IMR-90 (cell line): Measurements from ENCODE around the gene KCNT2. TPM values are rescaled to one million over a fixed set of nuclear protein-coding genes. Genes with fewer than 3 reads are reported as not detected.

Experiments
- ATAC-seq: fragments of 200-7000 bp; cut with Tn5 transposase; 2 replicates; pipeline ENCODE4 v1.9.1; 2020; ENCODE audit warnings: low read depth, mild to moderate bottlenecking, moderate library complexity
- BruUV-seq: library from RNA; stranded (reverse); fragments of 400-500 nt; replicated peaks from 2 replicates; lab custom pipeline; 2021; lab: Mats Ljungman, UMichigan
- CTCF ChIA-PET: fragments of 300-600 bp; formaldehyde crosslinking; extraction: SDS; loops from one replicate; lab custom pipeline; 2021; ENCODE audit warnings: antibody characterized with exemption; lab: Yijun Ruan, JAX
- POLR2A ChIA-PET: fragments of 300-600 bp; sonication (Branson Sonifier 250); formaldehyde crosslinking; loops from one replicate; lab custom pipeline; 2022; ENCODE audit warnings: antibody characterized with exemption; ENCODE audit not compliant: unreplicated experiment; lab: Charles Lee
- DNase-seq: peaks from one replicate; pipeline ENCODE4 v3.0.0; 2013
- H2AFZ ChIP-seq: replicated peaks from 2 replicates; pipeline ENCODE3; 2013; ENCODE audit warnings: low read length, mild to moderate bottlenecking; ENCODE audit not compliant: poor library complexity
- H2AK5ac ChIP-seq: 2 replicates; pipeline ENCODE4 v1.6.1; 2013; ENCODE audit warnings: low read depth, low read length, inconsistent platforms
- H2AK9ac ChIP-seq: replicated peaks from 2 replicates; pipeline ENCODE3; 2013; ENCODE audit warnings: mild to moderate bottlenecking, low read depth, low read length, moderate library complexity; ENCODE audit not compliant: poor library complexity
- H2BK120ac ChIP-seq: 2 replicates; pipeline ENCODE4 v1.6.1; 2013; ENCODE audit warnings: low read depth, low read length, inconsistent platforms
- H2BK15ac ChIP-seq: 3 replicates; pipeline ENCODE4 v1.6.1; 2013; ENCODE audit warnings: low read depth, low read length, inconsistent platforms
- H2BK20ac ChIP-seq: 2 replicates; pipeline ENCODE4 v1.6.1; 2013; ENCODE audit warnings: low read depth, mild to moderate bottlenecking, inconsistent platforms, low read length, moderate library complexity
- H2BK5ac ChIP-seq: 2 replicates; pipeline ENCODE4 v1.6.1; 2013; ENCODE audit warnings: mild to moderate bottlenecking, low read depth, low read length, inconsistent platforms; ENCODE audit not compliant: poor library complexity, severe bottlenecking
- H3K14ac ChIP-seq: replicated peaks from 2 replicates; pipeline ENCODE4 v1.6.1; 2013; ENCODE audit warnings: low read depth, low read length, inconsistent platforms
- H3K18ac ChIP-seq: 2 replicates; pipeline ENCODE4 v1.6.1; 2013; ENCODE audit warnings: low read depth, low read length, control low read depth
- H3K23ac ChIP-seq: 2 replicates; pipeline ENCODE4 v1.6.1; 2013; ENCODE audit warnings: low read depth, low read length, inconsistent platforms
- H3K27ac ChIP-seq: 2 replicates; pipeline ENCODE4 v1.5.1; 2013; ENCODE audit warnings: mild to moderate bottlenecking, control low read depth, low read length; ENCODE audit not compliant: insufficient read depth
- H3K27me3 ChIP-seq: 2 replicates; pipeline ENCODE4 v1.6.1; 2013; ENCODE audit warnings: low read length; ENCODE audit not compliant: control insufficient read depth, insufficient read depth
- H3K36me3 ChIP-seq: 2 replicates; pipeline ENCODE4 v1.6.1; 2013; ENCODE audit warnings: low read length, mixed read lengths; ENCODE audit not compliant: control insufficient read depth, insufficient read depth
- H3K4ac ChIP-seq: 2 replicates; pipeline ENCODE4 v1.6.1; 2013; ENCODE audit warnings: low read depth, low read length, inconsistent platforms
- H3K4me1 ChIP-seq: 2 replicates; pipeline ENCODE4 v1.6.1; 2013; ENCODE audit warnings: low read length, mixed read lengths; ENCODE audit not compliant: control insufficient read depth, insufficient read depth
- H3K4me2 ChIP-seq: 2 replicates; pipeline ENCODE4 v1.6.1; 2013; ENCODE audit warnings: low read depth, mild to moderate bottlenecking, control low read depth, low read length, moderate library complexity
- H3K4me3 ChIP-seq: 2 replicates; pipeline ENCODE4 v1.5.1; 2013; ENCODE audit warnings: low read depth, mild to moderate bottlenecking, control low read depth, low read length, moderate library complexity; ENCODE audit not compliant: insufficient read depth
- H3K56ac ChIP-seq: 2 replicates; pipeline ENCODE4 v1.6.1; 2013; ENCODE audit warnings: low read length, inconsistent platforms; ENCODE audit not compliant: insufficient read depth; ENCODE audit errors: extremely low read depth
- H3K79me1 ChIP-seq, 2 experiments: 2 replicates each; pipeline ENCODE4 v1.6.1; 2013; ENCODE audit warnings: low read length in 2 of 2, inconsistent platforms in 1 of 2, low read depth in 1 of 2
- H3K9ac ChIP-seq: 2 replicates; pipeline ENCODE4 v1.6.1; 2013; ENCODE audit warnings: low read depth, low read length, control low read depth
- H3K9me1 ChIP-seq: 2 replicates; pipeline ENCODE4 v1.6.1; 2013; ENCODE audit warnings: low read length, inconsistent platforms; ENCODE audit not compliant: insufficient read depth
- H3K9me3 ChIP-seq: 2 replicates; pipeline ENCODE4 v1.6.1; 2013; ENCODE audit warnings: low read length; ENCODE audit not compliant: control insufficient read depth, insufficient read depth
- H4K20me1 ChIP-seq: 2 replicates; pipeline ENCODE4 v1.6.1; 2013; ENCODE audit warnings: low read length, inconsistent platforms; ENCODE audit not compliant: insufficient read depth
- H4K5ac ChIP-seq: 2 replicates; pipeline ENCODE4 v1.6.1; 2013; ENCODE audit warnings: mild to moderate bottlenecking, low read depth, low read length, control low read depth
- H4K8ac ChIP-seq, 2 experiments: 2 replicates each; pipeline ENCODE4 v1.6.1; 2013; ENCODE audit warnings: low read depth in 2 of 2, low read length in 2 of 2, control low read depth in 1 of 2, inconsistent platforms in 1 of 2
- H4K91ac ChIP-seq: 2 replicates; pipeline ENCODE4 v1.6.1; 2013; ENCODE audit warnings: low read depth, low read length, inconsistent platforms; ENCODE audit not compliant: insufficient read depth
- USF2 ChIP-seq: fragments of 150-350 bp; IDR thresholded peaks from 2 replicates; pipeline ENCODE4 v1.6.1; 2017; ENCODE audit warnings: mild to moderate bottlenecking, antibody characterized with exemption, low read length, low read depth
- dilution Hi-C: fragments of 300-500 bp; cut with HindIII; formaldehyde crosslinking; loops from one replicate; pipeline ENCODE4 v1.14.3; 2018; ENCODE audit warnings: low sequenced_read_pairs; ENCODE audit not compliant: unreplicated experiment
- in situ Hi-C: fragments of 300-500 bp; cut with MboI; formaldehyde crosslinking; loops from 3 replicates; pipeline ENCODE4 v1.14.3; 2019; ENCODE audit warnings: low sequenced_read_pairs, inconsistent platforms, mixed read lengths
- intact Hi-C: fragments of 100-400 bp; cut with micrococcal nuclease; formaldehyde crosslinking; loops from 2 replicates; pipeline ENCODE4 v1.10.0; 2022
- polyA plus RNA-seq, 3 experiments: library from polyadenylated mRNA; depleted of rRNA; stranded (reverse); fragments of >200 nt; gene quantifications; 2 replicates each; pipeline ENCODE4 v1.2.3, GENCODE V29; 2012; ENCODE audit warnings: low replicate concordance in 1 of 3
- total RNA-seq: library from RNA; depleted of rRNA; stranded (reverse); fragments of >200 nt; gene quantifications from 2 replicates; pipeline ENCODE4 v1.2.3, GENCODE V29; 2012

Gene KCNT2
- total and polyA plus RNA-seq, 2 of the 4 experiments (the other 2 are of a cell fraction): 0.22 to 0.72 TPM

- CTCF ChIA-PET: interaction anchor here (0.9 kb wide), 1 partner anchor 11 kb away, joined by 3 read pairs; no protein-coding TSS in a partner anchor
- H3K18ac ChIP-seq: no peak overlapping the region
- no peak overlapping the region for H4K5ac ChIP-seq
- H2AFZ ChIP-seq: no peak overlapping the region
- no peak overlapping the region for H2BK120ac ChIP-seq
- no peak overlapping the region for H3K4me2 ChIP-seq
- BruUV-seq: no TSS peak
- H3K4ac ChIP-seq: no peak overlapping the region
- TF ChIP-seq USF2: no peak
- H3K4me1 ChIP-seq: 0 out of 2 replicates have a peak, but pooled peaks cover 3% of the 10 kb centered on the region
- POLR2A ChIA-PET: no interaction called here
- no peak overlapping the region for H2BK5ac ChIP-seq
- H3K27me3 ChIP-seq: no peaks in the 10 kb centered on the region
- H3K56ac ChIP-seq: no peak overlapping the region
- H3K9me3 ChIP-seq: no peaks in the 10 kb centered on the region
- in situ Hi-C loops (no loop called here), intact Hi-C loops (no loop called here), dilution Hi-C loops (no loop called here)
- H2BK15ac ChIP-seq: no peak overlapping the region
- no peak for DNase-seq
- no peak overlapping the region for H3K23ac ChIP-seq
- no peak overlapping the region for H2AK9ac ChIP-seq
- H4K20me1 ChIP-seq: no peaks in the 10 kb centered on the region
- no peak for ATAC-seq
- no peak overlapping the region for H3K4me3 ChIP-seq
- no peak overlapping the region for H3K9ac ChIP-seq
- H2AK5ac ChIP-seq: no peak overlapping the region
- H3K27ac ChIP-seq: no peak overlapping the region
- H4K91ac ChIP-seq: no peak overlapping the region
- H3K9me1 ChIP-seq: no peaks in the 10 kb centered on the region
- H3K79me1 ChIP-seq: no peaks in the 10 kb centered on the region
- no peak overlapping the region for H4K8ac ChIP-seq
- H3K14ac ChIP-seq: no peak overlapping the region
- H2BK20ac ChIP-seq: no peak overlapping the region
- H3K36me3 ChIP-seq: no peaks in the 10 kb centered on the region
These were observed 170.6 kb downstream of the KCNT2 start for GRCh38 chr1:196437671-196438070.
